A673 (cell line): Measurements from ENCODE around the gene SPOCD1. TPM values are rescaled to one million over a fixed set of nuclear protein-coding genes. Genes with fewer than 3 reads are reported as not detected.

ENCODE experiments used
- BruUV-seq: library from RNA; stranded (reverse); fragments of 400-500 nt; replicated peaks from 2 replicates; lab custom pipeline; 2021; lab: Mats Ljungman, UMichigan
- CTCF ChIA-PET: fragments of 300-600 bp; sonication (Branson Sonifier 250); formaldehyde crosslinking; loops from one replicate; lab custom pipeline; 2022; ENCODE audit warnings: antibody characterized with exemption; lab: Charles Lee
- POLR2A ChIA-PET: fragments of 300-600 bp; sonication (Branson Sonifier 250); formaldehyde crosslinking; loops from one replicate; lab custom pipeline; 2022; ENCODE audit warnings: antibody characterized with exemption; ENCODE audit not compliant: low non-redundant PET; lab: Charles Lee
- DNase-seq: peaks from one replicate; pipeline ENCODE4 v3.0.0-alpha.2; 2015; ENCODE audit warnings: low spot score
- H3K27ac ChIP-seq: fragments of 200-600 bp; sonication (generic); 2 replicates; pipeline ENCODE4 v1.5.1; 2016; ENCODE audit warnings: mixed run types, low read depth, mild to moderate bottlenecking, mixed read lengths, antibody characterized with exemption, low read length; ENCODE audit not compliant: poor library complexity, severe bottlenecking
- H3K27me3 ChIP-seq: fragments of 200-600 bp; sonication (generic); replicated peaks from 2 replicates; pipeline ENCODE4 v1.6.1; 2017; ENCODE audit warnings: mixed run types, low read depth, mild to moderate bottlenecking, mixed read lengths, antibody characterized with exemption, low read length; ENCODE audit not compliant: insufficient read depth, poor library complexity
- H3K36me3 ChIP-seq: fragments of 200-600 bp; sonication (generic); 2 replicates; pipeline ENCODE4 v1.6.1; 2016; ENCODE audit warnings: mixed run types, mild to moderate bottlenecking, mixed read lengths, antibody characterized with exemption, low read length; ENCODE audit not compliant: insufficient read depth, poor library complexity, severe bottlenecking
- H3K4me1 ChIP-seq: fragments of 200-600 bp; sonication (generic); 2 replicates; pipeline ENCODE4 v1.6.1; 2017; ENCODE audit warnings: mixed run types, mild to moderate bottlenecking, mixed read lengths, antibody characterized with exemption, low read length; ENCODE audit not compliant: insufficient read depth, poor library complexity, severe bottlenecking
- H3K4me3 ChIP-seq: fragments of 200-600 bp; sonication (generic); 2 replicates; pipeline ENCODE4 v1.5.1; 2016; ENCODE audit warnings: low read depth, mixed run types, mild to moderate bottlenecking, mixed read lengths, low read length; ENCODE audit not compliant: poor library complexity, severe bottlenecking
- H3K9me3 ChIP-seq: fragments of 200-600 bp; sonication (generic); 2 replicates; pipeline ENCODE4 v1.6.1; 2016; ENCODE audit warnings: mixed run types, low read depth, mild to moderate bottlenecking, mixed read lengths, antibody characterized with exemption, low read length; ENCODE audit not compliant: poor library complexity, severe bottlenecking
- CTCF ChIP-seq: fragments of 300-800, 200-600 bp; sonication (generic); conservative IDR thresholded peaks from 2 replicates; pipeline ENCODE4 v1.5.1; 2017; ENCODE audit warnings: low read depth, mild to moderate bottlenecking, antibody characterized with exemption, low read length, moderate library complexity, mixed read lengths
- EZH2 ChIP-seq: fragments of 200-600 bp; sonication (generic); IDR thresholded peaks from 2 replicates; pipeline ENCODE4 v1.6.1; 2017; ENCODE audit warnings: borderline replicate concordance, low read depth, mild to moderate bottlenecking, mixed read lengths, antibody characterized with exemption, low read length; ENCODE audit not compliant: poor library complexity, severe bottlenecking
- intact Hi-C: fragments of 100-400 bp; cut with micrococcal nuclease; formaldehyde crosslinking; loops from one replicate; pipeline ENCODE4 v1.10.0; 2022; ENCODE audit not compliant: unreplicated experiment
- microRNA-seq: library from miRNA; unstranded; fragments of <30 nt; microRNA quantifications from one replicate; pipeline ENCODE4 v1.2.0, GENCODE V29; 2021
- total RNA-seq: library from RNA; stranded (reverse); gene quantifications from 2 replicates; pipeline ENCODE4 v1.2.3, GENCODE V29; 2021

SPOCD1 gene
- total RNA-seq, 1 experiment from 2014 or later: 0.58 TPM

DNA sequence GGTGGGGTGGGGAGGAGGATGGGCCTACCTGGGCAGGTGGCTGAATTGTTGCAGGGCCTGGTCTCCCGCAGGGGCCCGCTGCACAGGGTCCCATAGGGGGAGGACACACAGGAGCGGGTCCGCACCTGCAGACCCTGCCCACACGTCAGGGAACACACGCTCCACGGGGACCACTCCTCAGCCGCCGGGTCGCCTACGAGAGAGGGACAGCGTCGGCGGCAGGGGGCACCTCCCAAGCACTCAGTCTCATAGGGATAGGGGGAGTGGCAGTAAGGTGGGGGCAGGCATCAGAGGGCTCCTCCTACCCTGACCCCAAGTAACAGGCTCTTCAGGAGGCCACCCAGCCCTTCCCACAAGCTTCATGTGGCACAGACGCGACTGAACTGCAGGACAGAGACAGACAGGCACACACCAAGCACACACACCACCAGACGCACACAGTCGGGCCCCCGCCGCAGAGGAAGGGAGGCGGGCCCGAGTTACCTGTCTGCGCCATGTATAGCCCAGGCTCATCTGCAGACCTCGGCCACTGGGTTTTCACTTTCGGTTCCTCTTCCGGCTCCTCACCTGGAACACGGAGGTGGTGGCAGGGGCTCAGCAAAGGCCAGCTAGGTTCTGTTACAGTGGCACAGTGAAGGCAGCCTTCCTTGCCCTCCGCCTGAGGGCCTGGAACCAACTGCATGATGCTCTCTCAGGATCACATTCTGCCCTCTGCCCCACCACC, 71.5 kb downstream of the SPOCD1 start:
- DNase-seq: no peak
- ChIA-PET POLR2A (no interaction called here), CTCF (interaction anchor here (0.7 to 1.2 kb wide), 2 partner anchors 45 to 77 kb away, joined by 5 read pairs; no protein-coding TSS in a partner anchor)
- Histone ChIP-seq H3K27ac (no peak overlapping the region), H3K27me3 (no peaks in the 10 kb centered on the region), H3K36me3 (no peaks in the 10 kb centered on the region), H3K4me3 (no peak overlapping the region), H3K4me1 (peaks cover 11% of the 10 kb centered on the region), H3K9me3 (no peaks in the 10 kb centered on the region)
- no TSS peak for BruUV-seq
- TF ChIP-seq EZH2 (no peak), CTCF (no peak)
- intact Hi-C loops: no loop called here

GRCh38 chr1:31742462-31743212, 73.2 kb downstream of the SPOCD1 start:
- ChIA-PET CTCF (interaction anchor here (0.7 kb wide), 1 partner anchor 85 kb away, joined by 3 read pairs; no protein-coding TSS in a partner anchor), POLR2A (no interaction called here)
- Histone ChIP-seq H3K4me3 (no peak overlapping the region), H3K4me1 (peaks cover 11% of the 10 kb centered on the region), H3K9me3 (no peaks in the 10 kb centered on the region), H3K36me3 (no peaks in the 10 kb centered on the region), H3K27ac (no peak overlapping the region), H3K27me3 (no peaks in the 10 kb centered on the region)
- intact Hi-C loops: no loop called here
- TF ChIP-seq EZH2 (no peak), CTCF (no peak)
- no peak for DNase-seq
- BruUV-seq: no TSS peak

Small RNA genes lying within 50 kb of the gene (microRNA-seq; reads per million reads assigned to microRNA genes)
- gene MIR4254: not detected

Other genes starting within 250 kb of the SPOCD1 start
- not detected in 2 replicates for gene TINAGL1, start 239.5 kb downstream of the SPOCD1 start, total RNA-seq
- not detected in 2 replicates for gene HCRTR1, start 198.3 kb downstream of the SPOCD1 start, total RNA-seq
- gene PEF1, start 171.1 kb downstream of the SPOCD1 start, total RNA-seq: 56.3 and 57.9 TPM in 2 replicates
- gene COL16A1, start 112.0 kb downstream of the SPOCD1 start, total RNA-seq: 26.6 and 35.7 TPM in 2 replicates
- gene ADGRB2, start 51.7 kb downstream of the SPOCD1 start, total RNA-seq: 5.9 and 8.6 TPM in 2 replicates
- 256 and 283 TPM in 2 replicates for gene PTP4A2, start 122.3 kb upstream of the SPOCD1 start, total RNA-seq
- gene KHDRBS1, start 197.8 kb upstream of the SPOCD1 start, total RNA-seq: 226 and 236 TPM in 2 replicates